Peyer's patch (tissue), 4 donors: ENCODE measurements around the gene FGF10.

ENCODE experiments used
- CTCF ChIP-seq, 6 experiments: fragments of 450-650 bp in 4 of 6; fragments of 200-600 bp in 2 of 6; sonication (generic) in 1 of 6; IDR thresholded peaks; one replicate each; pipeline ENCODE4 v1.5.1; 2017 to 2019; ENCODE audit warnings: antibody characterized with exemption in 6 of 6, mild to moderate bottlenecking in 3 of 6, moderate library complexity in 1 of 6
- POLR2A ChIP-seq, 2 donors: fragments of 450-650 bp; IDR thresholded peaks; one replicate each; pipeline ENCODE4 v1.5.1; 2017; ENCODE audit warnings: antibody characterized with exemption in 2 of 2, mild to moderate bottlenecking in 2 of 2, moderate library complexity in 2 of 2

GRCh38 chr5:44312374-44312773 is 76.8 kb downstream of the FGF10 start:
- TF ChIP-seq CTCF (IDR thresholded peaks at IDR 0.05) (no peak), POLR2A (IDR thresholded peaks at IDR 0.05) (no peak)
